Pancreas (tissue), 10 donors: Measurements from ENCODE around the gene ZNF90. TPM values are rescaled to one million over a fixed set of nuclear protein-coding genes. Genes with fewer than 3 reads are reported as not detected.
"Not testable (repeated sequence)": the region's sequence is repeated elsewhere in the genome, so short reads cannot be mapped to it uniquely, and the experiment has no call there.

Source experiments
- ATAC-seq, 4 donors: fragments of 200-7000 bp; cut with Tn5 transposase; one replicate each; pipeline versions ENCODE4 v1.8.0 to v1.9.1; 2020; ENCODE audit warnings: mild to moderate bottlenecking in 4 of 4, moderate library complexity in 4 of 4
- DNase-seq, 6 donors: peaks; one replicate each; pipeline ENCODE4 v3.0.0-alpha.2; 2020
- FAIRE-seq: peaks from 2 replicates; lab custom pipeline; 2012; peaks lifted over from hg19 to GRCh38; lab: Jason Lieb, UNC
- H3K27ac ChIP-seq, 4 donors: fragments of 200-600 bp; sonication (generic); 1 replicate in 3 of 4; 2 replicates in 1 of 4; pipeline versions ENCODE4 v1.5.0 to v1.8.0; 2020
- H3K27me3 ChIP-seq, 4 donors: fragments of 200-600 bp; one replicate each; pipeline ENCODE4 v1.8.0; 2021
- H3K36me3 ChIP-seq, 3 donors: fragments of 200-600 bp; sonication (generic) in 1 of 3; one replicate each; pipeline versions ENCODE4 v1.5.0 to v1.8.0; 2020 to 2021
- H3K4me1 ChIP-seq, 3 donors: fragments of 200-600 bp; one replicate each; pipeline ENCODE4 v1.8.0; 2021
- H3K4me3 ChIP-seq, 4 donors: fragments of 200-600 bp; sonication (generic) in 2 of 4; one replicate each; pipeline versions ENCODE4 v1.5.0 to v1.8.0; 2020 to 2021
- H3K9me3 ChIP-seq, 4 donors: fragments of 200-600 bp; one replicate each; pipeline ENCODE4 v1.8.0; 2021
- WGBS, 2 donors: extraction: QIAGEN DNeasy Blood & Tissue Kit; methylation state at CpG; one replicate each; pipeline ENCODE4 v1.1.7; 2013; 5-methylcytosine and 5-hydroxymethylcytosine counted together
- intact Hi-C, 3 donors: fragments of 100-400 bp; cut with DNase I; formaldehyde crosslinking; loops; one replicate each; pipeline versions ENCODE4 v1.11.1 to v1.14.2; 2022
- polyA plus RNA-seq, 2 donors: library from polyadenylated mRNA; stranded (reverse); fragments of 200-250 nt; gene quantifications; one replicate each; pipeline ENCODE4 v1.2.3, GENCODE V29; 2013
- total RNA-seq, 6 donors: library from RNA; stranded (reverse); fragmentation: NEBNext Ultra II Directional in 4 of 6; extraction: Animal tissue kit (Norgen Biotek cat#: 25700) in 4 of 6; gene quantifications; one replicate each; pipeline versions ENCODE4 v1.2.1 to v1.2.4, GENCODE V29; 2021 to 2023
- TF ChIP-seq, protein P1 (sequence below), 4 donors: fragments of 200-600 bp; sonication (generic) in 3 of 4; IDR thresholded peaks; one replicate each; pipeline versions ENCODE4 v1.5.0 to v1.8.0; 2021; ENCODE audit warnings: antibody characterized with exemption in 4 of 4
- donor health status: healthy with polysubstance abuse.
- donor health status: DM: no; HTN: no; CAD: no; lungs with moderate emphysema.
- donor health status: DM: no; HTN: no; CAD: no.
- donor health status: control.
- donor health status: control.
- donor health status: Bipolar disorder and iron deficiency.
- donor health status: DM: yes; HTN: yes; CAD: no.
- donor health status: DM: no; HTN: no; CAD: no.
- donor health status: DM: no; HTN: no; CAD: no.
- donor health status: DM: yes; HTN: yes; CAD: no.

The ZNF90 gene
- total and polyA plus RNA-seq, 8 donors: 1.1 to 4.1 (median 2.8) TPM

- no peak overlapping the region for H3K4me3 ChIP-seq
- H3K27ac ChIP-seq: no peak overlapping the region
- no peak for DNase-seq
- TF ChIP-seq, protein P1, sequence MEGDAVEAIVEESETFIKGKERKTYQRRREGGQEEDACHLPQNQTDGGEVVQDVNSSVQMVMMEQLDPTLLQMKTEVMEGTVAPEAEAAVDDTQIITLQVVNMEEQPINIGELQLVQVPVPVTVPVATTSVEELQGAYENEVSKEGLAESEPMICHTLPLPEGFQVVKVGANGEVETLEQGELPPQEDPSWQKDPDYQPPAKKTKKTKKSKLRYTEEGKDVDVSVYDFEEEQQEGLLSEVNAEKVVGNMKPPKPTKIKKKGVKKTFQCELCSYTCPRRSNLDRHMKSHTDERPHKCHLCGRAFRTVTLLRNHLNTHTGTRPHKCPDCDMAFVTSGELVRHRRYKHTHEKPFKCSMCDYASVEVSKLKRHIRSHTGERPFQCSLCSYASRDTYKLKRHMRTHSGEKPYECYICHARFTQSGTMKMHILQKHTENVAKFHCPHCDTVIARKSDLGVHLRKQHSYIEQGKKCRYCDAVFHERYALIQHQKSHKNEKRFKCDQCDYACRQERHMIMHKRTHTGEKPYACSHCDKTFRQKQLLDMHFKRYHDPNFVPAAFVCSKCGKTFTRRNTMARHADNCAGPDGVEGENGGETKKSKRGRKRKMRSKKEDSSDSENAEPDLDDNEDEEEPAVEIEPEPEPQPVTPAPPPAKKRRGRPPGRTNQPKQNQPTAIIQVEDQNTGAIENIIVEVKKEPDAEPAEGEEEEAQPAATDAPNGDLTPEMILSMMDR (IDR thresholded peaks at IDR 0.05): no peak
- ATAC-seq: no peak
- WGBS, 2 donors: 42 to 45% methylated on average over 1 of the region's 1 CpG
- H3K27me3 ChIP-seq: no peaks in the 10 kb centered on the region
- FAIRE-seq: no peak
- intact Hi-C loops: no loop called here
- H3K9me3 ChIP-seq: no peaks in the 10 kb centered on the region
- H3K4me1 ChIP-seq: no peaks in the 10 kb centered on the region
- no peaks in the 10 kb centered on the region for H3K36me3 ChIP-seq
Observed at GRCh38 chr19:20060282-20060681, 17.5 kb upstream of the ZNF90 start.

GRCh38 chr19:20066861-20067260 is 10.9 kb upstream of the ZNF90 start:
- 22 to 25% methylated on average over 3 of the region's 3 CpGs for WGBS, 2 donors
- FAIRE-seq: no peak
- no peak for DNase-seq

GRCh38 chr19:20067943-20068342 is 9.9 kb upstream of the ZNF90 start:
- intact Hi-C loops: no loop called here
- Histone ChIP-seq H3K4me3 (no peak overlapping the region), H3K4me1 (no peaks in the 10 kb centered on the region), H3K27ac (no peak overlapping the region), H3K27me3 (no peaks in the 10 kb centered on the region), H3K9me3 (no peaks in the 10 kb centered on the region), H3K36me3 (no peaks in the 10 kb centered on the region)
- TF ChIP-seq, protein P1 (IDR thresholded peaks at IDR 0.05): no peak
- DNase-seq: no peak
- WGBS, 2 donors: 25 to 28% methylated on average over 9 of the region's 9 CpGs
- ATAC-seq: no peak
- no peak for FAIRE-seq

More at GRCh38 chr19:20066861-20067260, 10.9 kb upstream of the ZNF90 start:
- Histone ChIP-seq H3K27ac (no peak overlapping the region), H3K4me1 (no peaks in the 10 kb centered on the region), H3K4me3 (no peak overlapping the region), H3K27me3 (no peaks in the 10 kb centered on the region), H3K9me3 (no peaks in the 10 kb centered on the region), H3K36me3 (no peaks in the 10 kb centered on the region)
- no peak for ATAC-seq
- intact Hi-C loops: no loop called here
- TF ChIP-seq, protein P1 (IDR thresholded peaks at IDR 0.05): no peak

DNA sequence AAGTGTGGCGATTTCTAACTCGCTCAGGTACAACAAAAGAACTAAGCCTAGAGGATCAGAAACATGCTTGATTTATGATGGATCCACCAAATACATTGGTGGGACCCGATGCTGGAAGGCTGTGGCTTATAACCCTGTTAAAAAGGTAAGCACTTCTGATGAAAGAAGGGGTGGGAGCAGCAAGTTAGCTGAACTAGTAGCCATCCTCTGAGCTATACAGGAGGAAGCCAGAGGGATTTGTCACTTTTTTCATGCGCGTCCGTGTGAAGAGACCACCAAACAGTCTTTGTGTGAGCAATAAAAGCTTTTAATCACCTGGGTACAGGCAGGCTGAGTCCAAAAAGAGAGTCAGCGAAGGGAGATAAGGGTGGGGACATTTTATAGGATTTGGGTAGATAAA is 9.2 kb upstream of the ZNF90 start:
- FAIRE-seq, H3K9me3 ChIP-seq, H3K27me3 ChIP-seq, H3K27ac ChIP-seq, ATAC-seq, intact Hi-C loops, H3K36me3 ChIP-seq, DNase-seq, H3K4me3 ChIP-seq, H3K4me1 ChIP-seq: not testable (repeated sequence)
- 38 to 50% methylated on average over 7 of the region's 7 CpGs for WGBS, 2 donors

DNA sequence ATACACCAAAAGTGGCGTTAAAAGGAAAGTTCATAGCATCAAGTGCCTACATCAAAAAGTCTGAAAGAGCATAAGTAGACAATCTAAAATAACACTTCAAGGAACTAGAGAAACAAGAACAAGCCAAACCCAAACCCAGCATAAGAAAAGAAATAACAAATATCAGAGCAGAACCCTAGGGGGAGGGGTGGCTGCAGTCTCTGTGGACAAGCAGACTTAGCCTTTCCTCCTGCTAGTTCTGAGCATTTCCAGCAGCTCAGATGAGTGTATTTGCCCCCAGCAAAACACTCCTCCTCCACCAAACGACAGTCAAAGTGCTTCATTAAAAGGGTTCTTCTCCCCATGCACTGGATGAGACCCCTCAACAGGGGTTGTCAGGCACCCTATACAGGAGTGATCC is 7.1 kb upstream of the ZNF90 start:
- intact Hi-C loops: no loop called here
- Histone ChIP-seq H3K27ac (no peak overlapping the region), H3K36me3 (no peaks in the 10 kb centered on the region), H3K4me1 (no peaks in the 10 kb centered on the region), H3K27me3 (no peaks in the 10 kb centered on the region), H3K4me3 (no peak overlapping the region), H3K9me3 (no peaks in the 10 kb centered on the region)
- ATAC-seq: no peak
- WGBS, 2 donors: 59 to 60% methylated on average over 2 of the region's 2 CpGs
- TF ChIP-seq, protein P1 (IDR thresholded peaks at IDR 0.05): no peak
- DNase-seq: no peak
- no peak for FAIRE-seq
